T-helper 9 cell (primary cell): ENCODE data around the gene STX3.
"Not testable (repeated sequence)": the region's sequence is repeated elsewhere in the genome, so short reads cannot be mapped to it uniquely, and the experiment has no call there.

Experiments
- DNase-seq: peaks from one replicate; pipeline ENCODE4 v3.0.0-alpha.2; 2020

STX3 gene

DNA sequence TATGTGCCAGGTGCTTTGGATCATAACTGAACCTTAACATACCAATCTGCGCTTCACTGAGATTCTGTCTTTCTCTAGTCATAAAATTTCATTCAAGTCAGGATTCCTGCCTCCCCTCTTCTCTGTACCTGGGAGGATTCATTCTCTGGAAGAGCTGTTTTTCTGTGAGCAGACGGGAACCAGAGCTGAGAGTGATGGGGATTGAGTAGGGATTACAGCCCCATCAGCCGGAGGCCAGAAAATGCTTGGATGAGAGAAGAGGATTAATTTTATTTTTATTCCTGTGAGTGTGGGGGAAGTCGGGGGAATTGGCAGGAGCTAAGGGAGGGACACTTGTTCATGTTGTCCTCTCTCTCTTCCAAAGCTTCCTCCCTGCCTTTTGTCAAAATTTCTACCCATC is 4.7 kb downstream of the STX3 start:
- no peak for DNase-seq

GRCh38 chr11:59760771-59761170 is 5.6 kb downstream of the STX3 start:
- DNase-seq = no peak

- no peak for DNase-seq
These were observed 6.8 kb downstream of the STX3 start for GRCh38 chr11:59761993-59762392.

DNA sequence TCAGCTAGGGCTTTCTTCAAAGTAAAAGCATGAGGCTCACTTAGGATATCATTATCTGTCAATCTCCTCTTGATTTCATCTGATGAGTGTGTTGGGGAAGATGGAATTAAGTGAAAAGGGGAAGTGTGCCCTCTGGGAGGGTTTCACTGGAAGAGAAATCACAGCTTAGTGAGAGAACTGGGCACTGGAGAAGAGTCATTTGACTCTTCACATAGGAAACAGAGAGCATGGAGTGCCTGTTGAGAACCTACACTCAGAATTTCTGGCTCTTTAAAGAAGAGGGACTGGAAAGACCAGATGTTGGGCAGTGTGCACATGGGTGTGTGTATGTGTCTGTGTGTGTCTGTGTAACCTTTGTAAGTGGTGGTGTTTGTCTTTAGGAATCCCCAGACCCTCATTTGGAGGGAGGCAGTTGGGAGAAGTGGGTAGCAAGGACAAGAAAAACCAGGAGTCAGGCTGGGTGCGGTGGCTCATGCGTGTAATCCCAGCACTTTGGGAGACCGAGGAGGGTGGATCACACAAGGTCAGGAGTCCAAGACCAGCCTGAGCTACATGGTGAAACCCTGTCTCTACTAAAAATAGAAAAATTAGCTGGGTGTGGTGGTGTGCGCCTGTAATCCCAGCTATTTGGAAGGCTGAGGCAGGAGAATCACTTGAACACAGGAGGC is 10.0 kb downstream of the STX3 start:
- DNase-seq = no peak

- DNase-seq = no peak
These were observed 11.5 kb downstream of the STX3 start for GRCh38 chr11:59766542-59767224.

- peak; percentile 13 for DNase-seq
These were observed 12.0 kb downstream of the STX3 start for GRCh38 chr11:59767225-59767611.

- no peak for DNase-seq
These were observed 13.9 kb downstream of the STX3 start for GRCh38 chr11:59769111-59769510.

DNA sequence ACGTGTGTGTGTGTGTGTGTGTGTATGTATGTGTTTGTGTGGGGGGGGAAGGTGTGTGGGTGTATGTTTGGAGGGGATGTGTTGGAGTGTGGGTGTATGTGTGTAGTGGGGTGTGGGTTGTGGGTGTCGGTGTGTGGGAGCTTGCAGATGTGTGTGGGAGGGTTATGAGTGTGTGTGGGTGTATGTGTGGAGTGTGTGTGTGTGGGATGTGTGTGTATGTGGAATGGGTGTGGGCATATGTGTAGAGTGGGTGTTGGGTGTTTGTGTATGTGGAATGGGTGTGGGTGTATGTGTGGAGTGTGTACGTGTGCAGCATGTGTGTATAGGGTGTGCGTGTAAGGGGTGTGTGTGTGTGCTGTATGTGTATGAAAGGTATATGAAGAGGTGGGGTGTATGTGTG is 14.7 kb downstream of the STX3 start:
- no peak for DNase-seq

DNA sequence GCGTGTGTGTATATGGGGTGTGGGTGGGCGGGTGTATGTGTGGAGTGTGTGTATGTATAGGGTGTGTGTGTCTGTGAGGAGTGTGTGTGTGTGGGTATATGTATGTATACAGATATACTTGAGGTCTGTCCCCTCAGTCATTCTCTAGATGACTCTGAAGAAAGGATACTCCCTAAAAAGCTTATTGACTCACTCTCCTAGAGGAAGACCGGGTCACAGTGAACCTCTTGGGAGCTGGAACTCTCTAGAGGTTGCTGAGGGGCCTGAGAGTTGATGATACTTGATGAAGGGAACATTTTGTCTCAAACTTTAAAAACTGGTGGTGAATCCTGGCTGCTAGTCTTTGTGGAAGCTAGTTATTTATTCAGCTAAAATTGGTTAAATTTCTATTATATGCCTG is 15.1 kb downstream of the STX3 start:
- no peak for DNase-seq

- no peak for DNase-seq
These were observed 15.7 kb downstream of the STX3 start for GRCh38 chr11:59770869-59771268.

DNA sequence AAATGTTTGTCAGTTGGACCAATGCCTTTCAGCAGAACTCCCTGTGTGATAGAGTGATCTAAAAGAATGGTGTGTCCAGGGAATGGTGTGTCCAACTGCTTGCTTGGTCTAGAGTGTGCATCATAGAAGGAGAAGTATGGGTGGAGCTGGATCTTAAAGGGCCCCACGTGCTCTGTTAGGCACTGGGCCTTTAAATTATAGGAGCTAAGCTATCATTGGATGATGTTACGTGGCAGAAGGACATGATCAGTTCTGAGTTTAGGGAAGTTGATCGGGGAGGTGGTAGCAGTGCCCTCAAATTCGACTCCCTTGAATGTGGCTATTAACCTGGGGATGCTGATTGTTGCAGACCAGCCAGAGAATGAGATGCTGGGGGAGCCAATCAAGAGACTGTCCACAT is 16.4 kb downstream of the STX3 start:
- no peak for DNase-seq

DNA sequence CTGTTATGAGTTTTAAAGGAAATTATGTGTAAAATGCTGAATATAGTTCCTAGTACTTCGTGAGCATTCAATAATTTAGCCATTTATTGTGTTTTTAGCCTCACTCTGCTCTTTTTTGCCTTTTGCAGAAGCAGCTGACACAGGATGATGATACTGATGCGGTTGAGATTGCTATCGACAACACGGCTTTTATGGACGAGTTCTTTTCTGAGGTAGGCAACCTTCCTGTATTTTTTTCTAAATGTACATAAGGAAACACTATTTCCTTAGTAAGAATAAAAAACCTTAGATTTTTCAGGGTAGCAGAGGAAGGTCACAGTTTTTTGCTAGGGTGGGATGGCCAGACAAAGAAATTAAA is 17.9 kb downstream of the STX3 start:
- DNase-seq = no peak

GRCh38 chr11:59776210-59777066 is 21.3 kb downstream of the STX3 start:
- DNase-seq = no peak

DNA sequence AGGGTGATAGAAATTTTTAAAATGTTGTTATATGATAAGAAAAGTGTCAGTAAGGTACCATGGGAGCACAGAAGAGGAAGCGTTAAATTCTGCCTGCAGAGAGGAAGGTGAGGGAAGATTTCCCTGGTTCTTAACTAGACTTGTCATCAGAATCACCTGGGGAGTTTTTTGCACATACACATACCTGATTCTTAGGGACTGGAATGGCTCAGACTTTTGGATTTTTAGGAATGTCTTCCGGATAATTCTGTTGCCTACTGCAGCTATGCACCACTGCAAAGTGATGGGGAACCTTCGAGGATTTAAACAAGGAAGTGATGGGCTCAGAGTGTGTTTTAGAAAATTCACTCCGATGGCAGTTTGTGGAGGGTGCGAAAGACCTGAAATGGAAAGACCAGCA is 21.9 kb downstream of the STX3 start:
- DNase-seq = no peak

- DNase-seq = no peak
These were observed 22.9 kb downstream of the STX3 start for GRCh38 chr11:59778122-59778521.

GRCh38 chr11:59779487-59779886 is 24.3 kb downstream of the STX3 start:
- DNase-seq = no peak

DNA sequence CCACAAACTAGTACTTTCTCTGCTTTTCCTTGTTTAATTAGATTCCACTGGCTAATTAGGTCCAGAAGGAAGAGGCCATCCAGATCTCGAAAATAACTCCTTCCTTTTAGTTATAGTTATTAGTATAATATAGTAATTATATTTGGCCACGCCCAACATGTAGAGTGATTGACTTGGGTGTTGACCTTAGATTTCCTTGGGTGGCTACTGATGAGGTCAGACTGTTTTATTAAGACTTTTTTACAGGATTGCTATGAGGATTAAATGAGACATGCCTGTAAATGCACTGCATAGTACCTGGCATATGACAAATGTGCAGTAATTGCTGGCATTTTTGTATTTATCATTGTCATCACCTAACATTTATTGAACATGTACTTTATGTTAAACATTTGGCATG is 26.9 kb downstream of the STX3 start:
- no peak for DNase-seq

DNA sequence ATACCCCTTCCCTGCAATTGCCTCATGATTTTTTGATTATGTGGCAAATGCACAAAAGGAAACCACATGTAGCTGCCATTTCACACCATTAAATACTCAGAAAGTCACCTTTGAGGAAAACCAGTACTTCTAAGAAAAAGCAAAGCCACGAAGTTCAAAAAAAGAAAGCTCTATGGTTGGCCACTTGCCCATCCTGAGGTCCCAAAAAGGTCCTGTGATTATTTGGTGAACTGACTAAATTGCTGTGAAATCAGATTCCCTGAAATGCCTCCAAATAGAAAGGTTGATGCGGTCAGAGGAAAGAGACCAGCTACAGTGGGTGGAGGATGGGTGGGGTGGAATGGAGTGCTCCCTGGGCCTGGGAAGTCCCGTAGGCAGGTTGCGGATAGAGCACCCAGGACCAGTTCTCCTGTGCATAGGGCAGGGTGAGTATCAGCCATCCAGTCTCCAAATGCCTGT is 28.5 kb downstream of the STX3 start:
- no peak for DNase-seq

- not testable (repeated sequence) for DNase-seq
These were observed 29.3 kb downstream of the STX3 start for GRCh38 chr11:59784441-59784840.

- DNase-seq = no peak
These were observed 30.6 kb downstream of the STX3 start for GRCh38 chr11:59785818-59786217.

GRCh38 chr11:59787255-59787588 is 32.0 kb downstream of the STX3 start:
- no peak for DNase-seq

DNA sequence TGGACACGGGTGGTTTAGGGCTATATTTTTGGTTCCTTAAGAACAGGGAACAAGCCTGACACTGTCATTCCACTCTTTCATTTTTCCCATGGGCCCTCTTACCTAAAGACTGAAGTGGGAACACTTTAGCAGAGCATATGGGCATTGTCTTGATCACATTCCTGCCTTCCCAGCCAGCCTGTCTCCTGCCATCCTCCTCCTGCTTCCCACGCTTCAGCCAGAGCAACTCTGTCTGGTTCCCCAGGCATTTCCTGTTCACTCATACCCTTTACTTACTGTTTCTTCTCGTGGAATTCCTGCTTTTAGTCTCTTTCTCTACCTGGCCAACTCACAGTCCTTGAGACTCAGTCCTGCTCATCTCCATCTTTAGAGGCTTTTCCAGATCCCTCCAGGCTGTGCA is 32.6 kb downstream of the STX3 start:
- DNase-seq = no peak

GRCh38 chr11:59791639-59792038 is 36.5 kb downstream of the STX3 start:
- no peak for DNase-seq

GRCh38 chr11:59792507-59792906 is 37.3 kb downstream of the STX3 start:
- DNase-seq = no peak
